Nephron (organoid): ENCODE measurements around the gene CCDC116.

ENCODE experiments used
- H3K27ac Mint-ChIP-seq, 3 experiments: 2 replicates each; pipeline ENCODE4 v1.8.0; 2020; ENCODE audit warnings: mixed read lengths in 3 of 3, mild to moderate bottlenecking in 2 of 3, moderate library complexity in 1 of 3
- H3K27me3 Mint-ChIP-seq: 2 replicates; pipeline ENCODE4 v1.8.0; 2021; ENCODE audit warnings: low read depth, mild to moderate bottlenecking, moderate library complexity, mixed read lengths
- H3K36me3 Mint-ChIP-seq: 2 replicates; pipeline ENCODE4 v1.8.0; 2020; ENCODE audit warnings: low read depth, mixed read lengths
- H3K4me1 Mint-ChIP-seq: 2 replicates; pipeline ENCODE4 v1.8.0; 2020; ENCODE audit warnings: mixed read lengths
- H3K4me3 Mint-ChIP-seq, 3 experiments: 2 replicates each; pipeline ENCODE4 v1.8.0; 2020; ENCODE audit warnings: mild to moderate bottlenecking in 3 of 3, mixed read lengths in 3 of 3, moderate library complexity in 2 of 3
- H3K9me3 Mint-ChIP-seq: 2 replicates; pipeline ENCODE4 v1.8.0; 2020; ENCODE audit warnings: mixed read lengths
- TF ChIP-seq, protein P1 (sequence below), 3 experiments: fragments of 200-600 bp; sonication (generic); IDR thresholded peaks; one replicate each; pipeline ENCODE4 v1.5.0; 2021; ENCODE audit warnings: antibody characterized with exemption in 3 of 3; ENCODE audit not compliant: unreplicated experiment in 3 of 3

CCDC116 gene

DNA sequence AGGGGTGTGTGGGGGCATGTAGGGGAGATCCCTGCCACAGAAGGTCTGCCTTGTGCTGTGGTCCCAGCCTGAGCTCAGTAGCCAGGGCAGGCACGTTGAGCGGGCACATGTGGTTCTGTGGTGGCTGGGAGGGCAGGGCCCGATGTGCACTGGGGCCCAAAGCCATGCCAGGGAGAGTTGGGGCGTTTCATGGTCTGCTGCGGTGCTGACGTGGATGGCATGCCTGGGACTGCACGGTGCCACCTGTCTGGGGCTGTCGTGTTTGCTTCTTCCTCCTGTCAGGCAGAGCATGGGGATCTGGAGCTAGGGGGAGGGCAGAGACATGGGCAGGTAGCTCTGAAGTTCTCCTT is 52.6 kb downstream of the CCDC116 start:
- Mint-ChIP-seq H3K27me3 (no peaks in the 10 kb centered on the region), H3K4me3 (no peak overlapping the region), H3K4me1 (no peaks in the 10 kb centered on the region)

DNA sequence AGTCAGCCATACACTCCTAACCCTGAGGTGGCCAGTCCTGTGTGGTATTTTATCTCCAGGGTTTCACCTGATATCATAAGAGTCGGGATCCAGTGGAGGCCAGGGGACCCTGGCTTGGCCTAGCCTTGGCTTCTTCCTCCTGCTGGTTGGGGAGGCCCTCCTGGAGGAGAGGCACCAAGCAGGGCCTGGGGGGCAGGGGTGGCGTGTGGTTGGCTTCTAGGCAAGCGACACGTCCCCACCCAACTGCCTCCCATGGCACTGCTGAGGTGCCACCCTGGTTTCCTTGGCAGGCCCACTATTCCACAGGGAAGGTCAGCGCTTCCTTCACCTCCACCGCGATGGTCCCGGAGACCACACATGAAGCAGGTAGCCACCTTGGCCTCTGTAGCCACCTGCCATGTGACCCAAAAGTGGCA is 53.6 kb downstream of the CCDC116 start:
- Mint-ChIP-seq H3K27me3 (no peaks in the 10 kb centered on the region), H3K27ac (no peak overlapping the region), H3K36me3 (peaks cover 30% of the 10 kb centered on the region), H3K4me3 (no peak overlapping the region), H3K4me1 (peaks cover 5% of the 10 kb centered on the region), H3K9me3 (no peaks in the 10 kb centered on the region)
- TF ChIP-seq, protein P1, sequence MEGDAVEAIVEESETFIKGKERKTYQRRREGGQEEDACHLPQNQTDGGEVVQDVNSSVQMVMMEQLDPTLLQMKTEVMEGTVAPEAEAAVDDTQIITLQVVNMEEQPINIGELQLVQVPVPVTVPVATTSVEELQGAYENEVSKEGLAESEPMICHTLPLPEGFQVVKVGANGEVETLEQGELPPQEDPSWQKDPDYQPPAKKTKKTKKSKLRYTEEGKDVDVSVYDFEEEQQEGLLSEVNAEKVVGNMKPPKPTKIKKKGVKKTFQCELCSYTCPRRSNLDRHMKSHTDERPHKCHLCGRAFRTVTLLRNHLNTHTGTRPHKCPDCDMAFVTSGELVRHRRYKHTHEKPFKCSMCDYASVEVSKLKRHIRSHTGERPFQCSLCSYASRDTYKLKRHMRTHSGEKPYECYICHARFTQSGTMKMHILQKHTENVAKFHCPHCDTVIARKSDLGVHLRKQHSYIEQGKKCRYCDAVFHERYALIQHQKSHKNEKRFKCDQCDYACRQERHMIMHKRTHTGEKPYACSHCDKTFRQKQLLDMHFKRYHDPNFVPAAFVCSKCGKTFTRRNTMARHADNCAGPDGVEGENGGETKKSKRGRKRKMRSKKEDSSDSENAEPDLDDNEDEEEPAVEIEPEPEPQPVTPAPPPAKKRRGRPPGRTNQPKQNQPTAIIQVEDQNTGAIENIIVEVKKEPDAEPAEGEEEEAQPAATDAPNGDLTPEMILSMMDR (IDR thresholded peaks at IDR 0.05; ENCODE audit: unreplicated experiment in 3 of 3): no peak

More for the DNA sequence above, 52.6 kb downstream of the CCDC116 start:
- Mint-ChIP-seq H3K36me3 (peaks cover 27% of the 10 kb centered on the region), H3K9me3 (no peaks in the 10 kb centered on the region), H3K27ac (no peak overlapping the region)
- TF ChIP-seq, protein P1 (IDR thresholded peaks at IDR 0.05; ENCODE audit: unreplicated experiment in 3 of 3): no peak
